SKM-1 (cell line): Measurements from ENCODE around the gene HOXA11.

Source experiments
- DNase-seq: peaks from one replicate; lab custom pipeline; 2025; ENCODE audit not compliant: unreplicated experiment; lab: John Stamatoyannopoulos, UW

HOXA11 gene

DNA sequence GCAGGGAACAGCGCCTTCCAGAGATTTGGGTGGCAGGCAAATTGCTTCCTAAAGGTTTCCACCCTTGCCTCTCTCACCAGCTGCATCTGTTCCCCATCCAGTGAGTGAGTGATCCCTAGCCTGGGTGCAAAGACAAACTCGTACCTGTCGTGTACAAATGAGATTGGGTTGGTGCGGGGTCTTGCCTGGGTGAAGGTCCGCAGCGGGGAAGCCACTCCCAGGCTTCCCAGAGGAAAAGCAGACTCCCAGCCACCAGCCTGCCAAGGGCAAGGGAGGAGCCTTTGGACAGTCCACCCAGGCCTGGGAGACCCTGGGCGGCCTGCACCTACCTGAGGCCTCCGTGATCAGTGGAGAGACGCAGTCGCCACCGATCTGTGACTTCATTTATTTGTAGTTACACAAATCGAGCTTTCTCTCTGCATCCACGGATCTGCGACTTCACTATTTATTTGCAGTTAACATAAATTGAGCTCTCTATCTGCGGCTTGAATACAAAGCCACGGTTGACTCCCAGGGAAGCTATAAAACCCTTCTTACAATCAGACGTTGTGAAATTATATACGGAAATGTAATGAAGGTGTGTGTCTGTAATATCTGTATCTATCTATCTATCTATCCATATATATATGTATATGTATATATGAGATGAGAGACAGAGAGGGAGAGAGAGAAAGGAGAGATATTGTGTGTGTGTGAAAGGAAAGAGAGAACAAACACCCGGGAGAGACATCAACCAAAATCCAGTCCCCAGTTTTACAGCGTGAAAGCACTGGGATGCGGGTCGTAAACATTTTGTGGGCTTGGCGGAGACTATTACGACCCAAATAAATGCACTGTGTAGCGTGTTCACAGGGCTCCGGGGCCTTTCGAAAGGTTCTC is 25.5 kb downstream of the HOXA11 start:
- DNase-seq = no peak

GRCh38 chr7:27158436-27159265 is 26.4 kb downstream of the HOXA11 start:
- DNase-seq = no peak

DNA sequence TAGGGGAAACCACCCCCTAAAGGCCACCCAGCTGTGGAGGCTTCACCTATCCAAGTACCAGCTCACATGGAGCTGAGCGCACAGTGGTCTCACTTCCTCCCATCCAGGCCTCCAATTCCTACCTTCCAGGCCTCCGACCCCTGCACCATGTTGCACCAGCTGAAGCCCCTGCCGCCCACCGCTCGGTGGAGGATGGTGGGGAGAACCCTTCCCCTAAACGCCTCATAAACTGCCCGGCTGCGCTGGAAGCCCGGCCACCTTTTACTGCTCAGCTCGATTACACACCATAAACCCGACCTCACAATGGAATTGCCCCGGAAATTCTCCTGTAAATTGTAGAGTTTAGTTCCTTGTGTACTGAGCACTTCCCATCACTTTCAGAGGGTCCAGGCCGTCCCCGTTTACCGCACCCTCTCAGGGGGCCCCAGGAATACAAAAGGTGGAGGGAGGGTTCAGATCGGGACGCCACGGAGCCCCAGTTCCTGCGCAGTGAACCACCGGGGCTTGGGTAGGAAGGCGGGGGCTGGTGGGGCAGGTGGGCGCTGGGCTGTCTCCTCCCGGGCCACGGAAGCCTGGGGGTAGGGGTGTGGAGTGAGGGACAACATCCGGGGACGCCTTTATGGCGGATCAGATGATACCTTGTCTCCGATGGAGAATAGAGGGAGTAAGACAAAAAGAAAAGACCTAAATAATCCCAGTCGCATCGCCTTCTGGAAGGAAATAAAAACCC is 27.2 kb downstream of the HOXA11 start:
- no peak for DNase-seq

DNA sequence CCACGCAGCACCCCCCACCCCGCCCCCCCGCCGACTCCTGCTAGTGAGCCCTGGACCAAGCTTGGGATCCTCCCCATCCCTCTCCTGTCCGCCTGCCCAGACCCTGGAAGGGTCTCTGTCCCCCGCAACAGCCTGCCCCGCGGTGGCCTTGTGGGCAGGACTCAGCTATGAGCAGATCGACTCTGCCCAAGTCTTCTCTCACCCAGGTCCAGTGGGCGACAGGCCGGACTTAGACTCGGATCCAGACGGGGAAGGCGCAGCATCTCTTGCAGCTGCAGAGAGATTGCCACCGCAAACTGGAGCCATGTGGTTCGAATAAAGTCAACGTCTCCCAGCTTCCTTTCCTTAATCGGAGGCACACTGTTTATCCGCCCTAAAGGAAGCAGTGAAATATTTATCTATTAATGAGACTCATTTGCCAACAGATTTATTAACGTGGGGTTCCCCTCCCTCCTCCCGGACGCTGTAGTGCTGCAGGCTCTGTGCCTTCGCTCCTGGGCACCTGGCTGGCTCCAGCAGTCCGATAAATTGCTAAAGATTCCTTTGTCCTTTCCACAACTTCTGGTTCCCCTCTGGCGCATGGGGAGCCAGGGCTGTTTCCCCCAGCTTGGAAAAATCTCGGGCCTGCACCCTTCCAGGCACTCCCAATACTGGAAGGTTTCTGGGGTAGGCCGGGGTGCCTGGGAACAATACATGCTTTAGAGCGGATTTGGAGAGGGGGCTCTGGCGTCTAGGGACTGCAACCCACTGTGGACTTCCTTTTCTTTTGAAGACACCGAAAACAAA is 27.9 kb downstream of the HOXA11 start:
- DNase-seq = no peak

GRCh38 chr7:27156508-27156898 is 28.5 kb downstream of the HOXA11 start, which contains the start of gene HOXA7:
TSS of gene HOXA7 (minus strand) at chr7:27156675. CDS start at chr7:27156545, 130 bp downstream.
- no peak for DNase-seq

- no peak for DNase-seq
Measured at GRCh38 chr7:27155816-27156507, 29.1 kb downstream of the HOXA11 start.

DNA sequence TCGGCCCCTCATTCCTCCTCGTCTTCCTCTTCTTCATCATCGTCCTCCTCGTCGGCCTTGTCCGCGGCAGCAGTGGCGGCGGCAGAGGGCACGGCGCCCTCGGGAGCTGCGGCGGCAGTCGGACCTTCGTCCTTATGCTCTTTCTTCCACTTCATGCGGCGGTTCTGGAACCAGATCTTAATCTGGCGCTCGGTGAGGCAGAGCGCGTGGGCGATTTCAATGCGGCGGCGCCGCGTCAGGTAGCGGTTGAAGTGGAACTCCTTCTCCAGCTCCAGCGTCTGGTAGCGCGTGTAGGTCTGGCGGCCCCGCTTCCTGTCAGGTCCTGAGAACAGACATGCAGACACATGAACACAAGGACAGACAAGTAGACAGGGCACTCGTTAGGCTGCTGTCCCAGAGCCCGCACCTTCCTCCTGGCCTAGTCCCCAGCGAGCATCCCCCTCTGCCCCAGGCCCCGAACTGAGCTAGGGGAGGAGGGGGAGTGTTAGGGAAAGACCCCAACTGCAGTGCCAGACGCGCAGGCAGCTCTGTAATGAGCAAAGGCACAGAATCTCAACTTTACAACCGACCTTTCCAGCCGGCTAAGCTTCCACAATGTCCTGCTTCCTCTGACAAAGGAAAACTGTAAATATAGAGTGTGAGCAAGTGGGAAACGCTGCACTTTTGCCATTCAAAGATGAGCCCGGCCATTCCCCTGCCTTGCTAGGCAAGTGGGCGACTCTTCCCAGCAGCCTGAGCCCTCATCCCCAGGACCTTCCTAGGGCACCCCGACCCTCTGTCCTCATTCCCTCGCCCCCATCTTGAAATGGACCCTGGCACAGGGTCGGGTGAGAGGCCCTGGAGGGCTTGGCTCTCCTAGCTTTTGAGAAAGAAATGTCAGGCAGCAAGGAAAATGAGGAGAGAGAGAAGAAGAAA is 29.9 kb downstream of the HOXA11 start:
- DNase-seq = no peak

- DNase-seq = no peak
Measured at GRCh38 chr7:27154369-27154768, 30.7 kb downstream of the HOXA11 start.

GRCh38 chr7:27153526-27153925 is 31.5 kb downstream of the HOXA11 start:
- DNase-seq = no peak

DNA sequence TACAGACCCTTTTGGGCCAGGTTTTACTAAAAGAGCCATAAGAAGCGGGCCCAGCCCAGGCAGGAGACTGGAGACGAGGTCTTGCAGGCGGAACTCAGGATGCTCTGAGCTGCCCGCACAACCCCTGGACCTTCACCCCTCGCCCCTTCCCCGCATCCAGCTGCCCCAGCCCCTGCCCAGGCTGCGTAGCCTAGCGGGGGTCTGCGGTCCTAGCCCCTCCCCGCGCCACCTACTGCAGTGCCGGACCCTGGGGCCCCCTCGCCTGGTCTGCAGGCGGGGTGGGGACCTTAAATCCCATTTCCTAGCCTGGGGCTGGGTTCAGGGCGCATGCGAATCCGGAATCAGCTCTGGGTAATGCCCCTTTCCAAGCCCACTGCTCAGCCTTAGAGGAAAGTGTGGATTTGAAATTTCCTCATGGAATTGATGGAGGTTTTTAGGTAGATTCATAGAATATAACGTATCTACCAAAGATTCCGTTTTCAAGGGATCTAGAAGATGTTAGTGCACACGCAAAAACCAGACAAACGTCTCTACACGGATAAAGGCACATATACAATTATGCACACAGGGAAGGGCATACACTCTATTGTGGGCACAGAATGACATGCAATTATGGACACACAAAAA is 32.1 kb downstream of the HOXA11 start:
- DNase-seq = no peak

- no peak for DNase-seq
Measured at GRCh38 chr7:27151931-27152815, 32.9 kb downstream of the HOXA11 start, which contains the start of gene HOXA3. TSS of gene HOXA3 (minus strand) at chr7:27152583. CDS start at chr7:27110640, 41,943 bp downstream.

GRCh38 chr7:27151341-27151930 is 33.6 kb downstream of the HOXA11 start:
- DNase-seq = no peak

- no peak for DNase-seq
Measured at GRCh38 chr7:27150568-27151340, 34.3 kb downstream of the HOXA11 start.

- no peak for DNase-seq
Measured at GRCh38 chr7:27149842-27150567, 35.0 kb downstream of the HOXA11 start.
